ENCODE results near the gene TULP1. TPM values are rescaled to one million over a fixed set of nuclear protein-coding genes. Genes with fewer than 3 reads are reported as not detected.
"Not testable (repeated sequence)": the region's sequence is repeated elsewhere in the genome, so short reads cannot be mapped to it uniquely, and the experiment has no call there.

The TULP1 gene
- total RNA-seq, 4 donors from 2014 or later = not detected

GRCh38 chr6:35516712-35517111 lies 4.0 kb upstream of the TULP1 start:
- peaks cover 0 to 5% of the 10 kb centered on the region in 2 donors for H3K4me1 ChIP-seq
- intact Hi-C loops (cut with DNase I) = no loop called here
- no peak for DNase-seq
- no peak overlapping the region for H3K27ac ChIP-seq
- H3K4me3 ChIP-seq (replicated peaks in 1 of 3) = no peak overlapping the region
- TF ChIP-seq CTCF (IDR thresholded peaks at IDR 0.05) (no peak), POLR2A (IDR thresholded peaks at IDR 0.05) (no peak)
- H3K9me3 ChIP-seq = no peaks in the 10 kb centered on the region
- H3K27me3 ChIP-seq = no peaks in the 10 kb centered on the region
- WGBS, 2 donors = 72 to 74% methylated on average over 6 of the region's 6 CpGs
- no peaks in the 10 kb centered on the region for H3K36me3 ChIP-seq

- H3K4me3 ChIP-seq (replicated peaks in 1 of 3); DNase-seq; H3K9me3 ChIP-seq; H3K27me3 ChIP-seq; H3K4me1 ChIP-seq; H3K36me3 ChIP-seq; intact Hi-C loops (cut with DNase I); H3K27ac ChIP-seq: not testable (repeated sequence)
- 74 to 77% methylated on average over 5 to 6 of the region's 6 CpGs for WGBS, 2 donors
Observed at GRCh38 chr6:35515939-35516338, 3.2 kb upstream of the TULP1 start.

- no peak overlapping the region for H3K4me3 ChIP-seq (replicated peaks in 1 of 3)
- no peaks in the 10 kb centered on the region for H3K27me3 ChIP-seq
- H3K4me1 ChIP-seq = peaks cover 0 to 9% of the 10 kb centered on the region in 2 donors
- no peak for DNase-seq
- WGBS, 2 donors = 89% methylated on average over 4 of the region's 4 CpGs
- no peak overlapping the region for H3K27ac ChIP-seq
- no peaks in the 10 kb centered on the region for H3K9me3 ChIP-seq
- intact Hi-C loops (cut with DNase I) = no loop called here
- TF ChIP-seq CTCF (IDR thresholded peaks at IDR 0.05) = no peak
- TF ChIP-seq POLR2A (IDR thresholded peaks at IDR 0.05) = no peak
- no peaks in the 10 kb centered on the region for H3K36me3 ChIP-seq
Observed at GRCh38 chr6:35514587-35514986, 1.9 kb upstream of the TULP1 start.

- no peak for TF ChIP-seq CTCF (IDR thresholded peaks at IDR 0.05)
- TF ChIP-seq POLR2A (IDR thresholded peaks at IDR 0.05) = no peak
- Histone ChIP-seq H3K27me3 (no peaks in the 10 kb centered on the region), H3K4me3 (replicated peaks in 1 of 3) (no peak overlapping the region), H3K9me3 (no peaks in the 10 kb centered on the region), H3K27ac (no peak overlapping the region), H3K36me3 (no peaks in the 10 kb centered on the region), H3K4me1 (peaks cover 4 to 20% of the 10 kb centered on the region in 2 donors)
- no peak for DNase-seq
- 9 to 28% methylated on average over 10 to 16 of the region's 26 CpGs for WGBS, 2 donors
- intact Hi-C loops (cut with DNase I) = no loop called here
Observed at GRCh38 chr6:35512006-35512405, 690 bp downstream of the TULP1 start.

GRCh38 chr6:35511562-35511941 lies 1.1 kb downstream of the TULP1 start:
- Histone ChIP-seq H3K9me3 (no peaks in the 10 kb centered on the region), H3K36me3 (no peaks in the 10 kb centered on the region), H3K27me3 (no peaks in the 10 kb centered on the region), H3K4me3 (replicated peaks in 1 of 3) (no peak overlapping the region), H3K27ac (no peak overlapping the region), H3K4me1 (peaks cover 4 to 20% of the 10 kb centered on the region in 2 donors)
- WGBS, 2 donors = 23 to 37% methylated on average over 10 to 21 of the region's 32 CpGs
- no peak for DNase-seq
- intact Hi-C loops (cut with DNase I) = no loop called here
- TF ChIP-seq POLR2A (IDR thresholded peaks at IDR 0.05) (no peak), CTCF (IDR thresholded peaks at IDR 0.05) (no peak)
